HepG2 (cell line): ENCODE measurements around the gene KLHDC1. TPM values are rescaled to one million over a fixed set of nuclear protein-coding genes. Genes with fewer than 3 reads are reported as not detected.
A peak's percentile ranks its signal among the peaks of the same experiment; 100 is the strongest.

ENCODE experiments used
- ADNP ChIP-seq: sonication (generic); formaldehyde crosslinking; IDR thresholded peaks from 2 replicates; pipeline ENCODE4 v1.4.0; 2020; ENCODE audit warnings: missing genetic modification reagents
- JUNB ChIP-seq: sonication (generic); formaldehyde crosslinking; IDR thresholded peaks from 2 replicates; pipeline ENCODE4 v1.8.0; 2022; ENCODE audit warnings: missing genetic modification reagents, mild to moderate bottlenecking, borderline replicate concordance
- PHF20 ChIP-seq: sonication (generic); formaldehyde crosslinking; IDR thresholded peaks from 2 replicates; pipeline ENCODE4 v1.5.0; 2020; ENCODE audit warnings: mild to moderate bottlenecking, missing genetic modification reagents
- RBFOX2 ChIP-seq: fragments of 200-400 bp; formaldehyde crosslinking; IDR thresholded peaks from 2 replicates; pipeline ENCODE4 v1.6.1; 2017; ENCODE audit warnings: low read depth, mild to moderate bottlenecking, low read length
- ZFP41 ChIP-seq: sonication (generic); formaldehyde crosslinking; IDR thresholded peaks from 2 replicates; pipeline ENCODE4 v1.4.0; 2020; ENCODE audit warnings: mild to moderate bottlenecking, missing genetic modification reagents, borderline replicate concordance
- ZNF264 ChIP-seq: sonication (generic); formaldehyde crosslinking; IDR thresholded peaks from 2 replicates; pipeline ENCODE4 v1.4.0; 2020; ENCODE audit warnings: missing genetic modification reagents
- ZNF354B ChIP-seq: sonication (generic); formaldehyde crosslinking; IDR thresholded peaks from 2 replicates; pipeline ENCODE4 v1.8.0; 2022; ENCODE audit warnings: mild to moderate bottlenecking, missing genetic modification reagents
- ZNF367 ChIP-seq: sonication (generic); formaldehyde crosslinking; IDR thresholded peaks from 2 replicates; pipeline ENCODE4 v1.4.0; 2020; ENCODE audit warnings: missing genetic modification reagents, borderline replicate concordance
- ZNF609 ChIP-seq: sonication (generic); formaldehyde crosslinking; IDR thresholded peaks from 2 replicates; pipeline ENCODE4 v1.4.0; 2020; ENCODE audit warnings: mild to moderate bottlenecking, missing genetic modification reagents, borderline replicate concordance
- ZNF646 ChIP-seq: sonication (generic); formaldehyde crosslinking; IDR thresholded peaks from 2 replicates; pipeline ENCODE4 v1.9.0; 2021; ENCODE audit warnings: mild to moderate bottlenecking, missing genetic modification reagents
- ZNF737 ChIP-seq: sonication (generic); formaldehyde crosslinking; IDR thresholded peaks from 2 replicates; pipeline ENCODE4 v1.5.0; 2020; ENCODE audit warnings: missing genetic modification reagents, mild to moderate bottlenecking, borderline replicate concordance
- ZSCAN12 ChIP-seq: sonication (generic); formaldehyde crosslinking; IDR thresholded peaks from 2 replicates; pipeline ENCODE4 v1.9.0; 2021; ENCODE audit warnings: mild to moderate bottlenecking, missing genetic modification reagents
- ZUFSP ChIP-seq: sonication (generic); formaldehyde crosslinking; IDR thresholded peaks from 2 replicates; pipeline ENCODE4 v1.9.0; 2021; ENCODE audit warnings: missing genetic modification reagents, mild to moderate bottlenecking, borderline replicate concordance
- polyA plus RNA-seq, 8 experiments: library from polyadenylated mRNA; depleted of rRNA in 3 of 8; stranded (reverse) in 7 of 8; unstranded in 1 of 8; fragments of >200 nt; fragmentation: Illumina TruSeq in 4 of 8; extraction: Trizol in 4 of 8; gene quantifications; 2 replicates each; pipeline versions ENCODE4 v1.2.1 to v1.2.3, GENCODE V29; 2011 to 2016; ENCODE audit warnings: low read depth in 4 of 8, missing spikeins in 1 of 8, mixed read lengths in 1 of 8; ENCODE audit not compliant: insufficient read depth in 1 of 8
- total RNA-seq, 5 experiments: library from RNA; depleted of rRNA; stranded (reverse); fragments of >200 nt; fragmentation: Illumina TruSeq; extraction: Trizol; gene quantifications; 2 replicates each; pipeline ENCODE4 v1.2.3, GENCODE V29; 2016; ENCODE audit warnings: low read depth in 1 of 5

The KLHDC1 gene
- total and polyA plus RNA-seq, 2 of the 13 experiments (the other 11 are each of a cell fraction or from before 2014, with no cell fraction given), result 0.11 TPM; not detected in 1

- TF ChIP-seq ZNF646 (CRISPR knock-in tag), result no peak
- no peak for TF ChIP-seq ZNF609 (CRISPR knock-in tag)
- TF ChIP-seq PHF20 (CRISPR knock-in tag), result no peak
- TF ChIP-seq ZNF737 (CRISPR knock-in tag), result no peak
- TF ChIP-seq JUNB (CRISPR knock-in tag), result peak; percentile 32; the same call in 1 of the 2 replicates
- no peak; the same call in 1 of the 2 replicates for TF ChIP-seq ZNF264
- TF ChIP-seq ZNF354B, result 0 out of 2 replicates have a peak, but pooled peaks have one; percentile 19
- TF ChIP-seq RBFOX2, result peak; percentile 87
- 0 out of 2 replicates have a peak, but pooled peaks have one; percentile 22 for TF ChIP-seq ZSCAN12 (CRISPR knock-in tag)
- no peak for TF ChIP-seq ADNP (CRISPR knock-in tag)
- TF ChIP-seq ZNF367 (CRISPR knock-in tag), result no peak
- TF ChIP-seq ZFP41, result no peak
- TF ChIP-seq ZUFSP, result no peak
These were observed 75.6 kb downstream of the KLHDC1 start (continued) for GRCh38 chr14:49768301-49769121.
